ENCODE data around the gene KDM3B. TPM values are rescaled to one million over a fixed set of nuclear protein-coding genes. Genes with fewer than 3 reads are reported as not detected.

KDM3B gene
- total and polyA plus RNA-seq, 9 of the 15 experiments (the other 6 are each of a cell fraction or from before 2014, with no cell fraction given) = 13.8 to 62.8 (median 41.9) TPM

GRCh38 chr5:138351517-138351916, 968 bp upstream of the KDM3B start:
- peaks cover 20% of the 10 kb centered on the region for H4K20me1 ChIP-seq (replicated peaks; ENCODE audit: control insufficient read depth, insufficient read depth, low read length)
- in situ Hi-C loops (cut with MboI) (no loop called here), intact Hi-C loops (cut with micrococcal nuclease) (loop anchor here (5.0 kb wide), 1 partner anchor 169 kb away; no protein-coding TSS in a partner anchor)
- peaks cover 5% of the 10 kb centered on the region for H3K9me3 ChIP-seq (replicated peaks; ENCODE audit: control insufficient read depth, insufficient read depth, low read depth, low read length)
- no TSS peak for BruUV-seq (replicated peaks)
- H3K36me3 ChIP-seq (ENCODE audit: control insufficient read depth, insufficient read depth, low read length) = peaks cover 36% of the 10 kb centered on the region; the same call in 2 of the 3 replicates
- no peak for ATAC-seq
- DNase-seq (ENCODE audit: extremely low read depth in 1 of 4, low spot score in 3 of 4) = no peak
- FAIRE-seq = no peak
- H3K4me1 ChIP-seq (replicated peaks in 1 of 2; ENCODE audit: control insufficient read depth in 2 of 2, insufficient read depth in 2 of 2, low read length in 2 of 2) = peaks cover 6 to 15% of the 10 kb centered on the region in 2 experiments; a peak in 3 of 5 replicates
- H3K9ac ChIP-seq (ENCODE audit: insufficient read depth in 1 of 2, low read depth in 2 of 2, low read length in 2 of 2) = no peak overlapping the region
- TF ChIP-seq CBFA2T3 (IDR thresholded peaks at IDR 0.05) (peak; percentile 33; the same call in 1 of the 2 replicates), PHB (CRISPR knock-in tag; IDR thresholded peaks at IDR 0.05) (no peak), KDM1A (IDR thresholded peaks at IDR 0.05) (peak; percentile 27 to 54; a peak in 3 of 4 replicates), FOXA1 (IDR thresholded peaks at IDR 0.05; ENCODE audit: borderline replicate concordance) (no peak), ZNF561 (CRISPR knock-in tag; conservative IDR thresholded peaks at IDR 0.05) (no peak)
- ChIA-PET CTCF (ENCODE audit: low intra/inter-chr PET ratio) (interaction anchor here (0.6 to 2.6 kb wide), 4 partner anchors 10 to 137 kb away, joined by 3 to 31 read pairs (median 5); partner anchors contain the start of gene FAM53C), POLR2A (interaction anchor here (1.3 to 10.3 kb wide), 4 partner anchors 12 to 71 kb away, joined by 3 to 416 read pairs (median 23); partner anchors contain the start of genes CDC25C and FAM53C)
- H3K4me2 ChIP-seq (ENCODE audit: insufficient read depth, low read length) = no peak overlapping the region
- H3K27ac ChIP-seq (ENCODE audit: extremely low read depth, low read depth, low read length) = no peak overlapping the region
- H2AFZ ChIP-seq (ENCODE audit: low read depth, low read length) = no peak overlapping the region
- no peaks in the 10 kb centered on the region for H3K27me3 ChIP-seq (ENCODE audit: control insufficient read depth in 2 of 2, insufficient read depth in 2 of 2, low read length in 2 of 2)
- no peak overlapping the region for H3K4me3 ChIP-seq
- no peaks in the 10 kb centered on the region for H3K9me1 ChIP-seq (ENCODE audit: control insufficient read depth, insufficient read depth, low read length)
- H3K79me2 ChIP-seq (ENCODE audit: control insufficient read depth, insufficient read depth, low read length) = peaks cover 39% of the 10 kb centered on the region
